ENCODE data around the gene KIF26B.

Gene KIF26B

GRCh38 chr1:245220381-245220985, 65.7 kb downstream of the KIF26B start:
- H3K4me3 Mint-ChIP-seq, result no peak overlapping the region
- H3K27ac Mint-ChIP-seq, result no peak overlapping the region
- peaks cover 1% of the 10 kb centered on the region for H3K4me1 Mint-ChIP-seq (ENCODE audit: low read depth)
- H3K27me3 Mint-ChIP-seq, result no peaks in the 10 kb centered on the region
- H3K36me3 Mint-ChIP-seq, result no peaks in the 10 kb centered on the region
- no peaks in the 10 kb centered on the region for H3K9me3 Mint-ChIP-seq (ENCODE audit: low read depth)

GRCh38 chr1:245221805-245222204, 67.0 kb downstream of the KIF26B start:
- Mint-ChIP-seq H3K27me3 (no peaks in the 10 kb centered on the region), H3K9me3 (ENCODE audit: low read depth) (no peaks in the 10 kb centered on the region), H3K36me3 (no peaks in the 10 kb centered on the region), H3K4me1 (ENCODE audit: low read depth) (no peaks in the 10 kb centered on the region), H3K4me3 (no peak overlapping the region), H3K27ac (no peak overlapping the region)

GRCh38 chr1:245222931-245223595, 68.3 kb downstream of the KIF26B start:
- Mint-ChIP-seq H3K36me3 (no peaks in the 10 kb centered on the region), H3K9me3 (ENCODE audit: low read depth) (no peaks in the 10 kb centered on the region)

GRCh38 chr1:245225322-245226202, 70.8 kb downstream of the KIF26B start:
- Mint-ChIP-seq H3K4me3 (no peak overlapping the region), H3K9me3 (ENCODE audit: low read depth) (no peaks in the 10 kb centered on the region), H3K4me1 (ENCODE audit: low read depth) (no peaks in the 10 kb centered on the region), H3K36me3 (no peaks in the 10 kb centered on the region), H3K27ac (no peak overlapping the region), H3K27me3 (peaks cover 5% of the 10 kb centered on the region)

More at GRCh38 chr1:245222931-245223595, 68.3 kb downstream of the KIF26B start:
- H3K4me3 Mint-ChIP-seq, result no peak overlapping the region
- no peaks in the 10 kb centered on the region for H3K4me1 Mint-ChIP-seq (ENCODE audit: low read depth)
- H3K27me3 Mint-ChIP-seq, result no peaks in the 10 kb centered on the region
- no peak overlapping the region for H3K27ac Mint-ChIP-seq

GRCh38 chr1:245226203-245226499, 71.4 kb downstream of the KIF26B start:
- H3K36me3 Mint-ChIP-seq, result no peaks in the 10 kb centered on the region
- peaks cover 5% of the 10 kb centered on the region for H3K27me3 Mint-ChIP-seq
- H3K4me3 Mint-ChIP-seq, result no peak overlapping the region
- H3K27ac Mint-ChIP-seq, result no peak overlapping the region
- no peaks in the 10 kb centered on the region for H3K4me1 Mint-ChIP-seq (ENCODE audit: low read depth)
- H3K9me3 Mint-ChIP-seq (ENCODE audit: low read depth), result no peaks in the 10 kb centered on the region

GRCh38 chr1:245229051-245229450, 74.3 kb downstream of the KIF26B start:
- no peak overlapping the region for H3K4me3 Mint-ChIP-seq
- H3K9me3 Mint-ChIP-seq (ENCODE audit: low read depth), result no peaks in the 10 kb centered on the region
- peaks cover 5% of the 10 kb centered on the region for H3K27me3 Mint-ChIP-seq

GRCh38 chr1:245232931-245233330, 78.1 kb downstream of the KIF26B start:
- H3K9me3 Mint-ChIP-seq (ENCODE audit: low read depth), result no peaks in the 10 kb centered on the region
- H3K4me3 Mint-ChIP-seq, result no peak overlapping the region
- H3K27me3 Mint-ChIP-seq, result peaks cover 5% of the 10 kb centered on the region
- no peaks in the 10 kb centered on the region for H3K4me1 Mint-ChIP-seq (ENCODE audit: low read depth)
- H3K27ac Mint-ChIP-seq, result no peak overlapping the region
- H3K36me3 Mint-ChIP-seq, result no peaks in the 10 kb centered on the region

More at GRCh38 chr1:245229051-245229450, 74.3 kb downstream of the KIF26B start:
- H3K4me1 Mint-ChIP-seq (ENCODE audit: low read depth), result no peaks in the 10 kb centered on the region
- no peak overlapping the region for H3K27ac Mint-ChIP-seq
- H3K36me3 Mint-ChIP-seq, result no peaks in the 10 kb centered on the region

- no peak overlapping the region for H3K27ac Mint-ChIP-seq
- H3K9me3 Mint-ChIP-seq (ENCODE audit: low read depth), result no peaks in the 10 kb centered on the region
- no peaks in the 10 kb centered on the region for H3K4me1 Mint-ChIP-seq (ENCODE audit: low read depth)
- no peak overlapping the region for H3K4me3 Mint-ChIP-seq
- no peaks in the 10 kb centered on the region for H3K36me3 Mint-ChIP-seq
- peaks cover 3% of the 10 kb centered on the region for H3K27me3 Mint-ChIP-seq
Measured at GRCh38 chr1:245234217-245235081, 79.7 kb downstream of the KIF26B start.

- Mint-ChIP-seq H3K9me3 (ENCODE audit: low read depth) (no peaks in the 10 kb centered on the region), H3K27me3 (peaks cover 3% of the 10 kb centered on the region), H3K4me1 (ENCODE audit: low read depth) (no peaks in the 10 kb centered on the region), H3K4me3 (no peak overlapping the region), H3K36me3 (no peaks in the 10 kb centered on the region), H3K27ac (no peak overlapping the region)
Measured at GRCh38 chr1:245235156-245235555, 80.4 kb downstream of the KIF26B start.

- H3K27ac Mint-ChIP-seq, result no peak overlapping the region
- no peaks in the 10 kb centered on the region for H3K4me1 Mint-ChIP-seq (ENCODE audit: low read depth)
- peaks cover 3% of the 10 kb centered on the region for H3K27me3 Mint-ChIP-seq
- no peaks in the 10 kb centered on the region for H3K9me3 Mint-ChIP-seq (ENCODE audit: low read depth)
- H3K4me3 Mint-ChIP-seq, result no peak overlapping the region
- H3K36me3 Mint-ChIP-seq, result no peaks in the 10 kb centered on the region
Measured at GRCh38 chr1:245240648-245241165, 85.9 kb downstream of the KIF26B start.

- Mint-ChIP-seq H3K4me3 (no peak overlapping the region), H3K36me3 (no peaks in the 10 kb centered on the region), H3K4me1 (ENCODE audit: low read depth) (no peaks in the 10 kb centered on the region), H3K27me3 (peaks cover 3% of the 10 kb centered on the region), H3K27ac (no peak overlapping the region), H3K9me3 (ENCODE audit: low read depth) (no peaks in the 10 kb centered on the region)
Measured at GRCh38 chr1:245241526-245242130, 86.8 kb downstream of the KIF26B start.

- H3K27me3 Mint-ChIP-seq, result peaks cover 3% of the 10 kb centered on the region
- H3K27ac Mint-ChIP-seq, result no peak overlapping the region
- H3K9me3 Mint-ChIP-seq (ENCODE audit: low read depth), result no peaks in the 10 kb centered on the region
- no peaks in the 10 kb centered on the region for H3K36me3 Mint-ChIP-seq
- H3K4me3 Mint-ChIP-seq, result no peak overlapping the region
- no peaks in the 10 kb centered on the region for H3K4me1 Mint-ChIP-seq (ENCODE audit: low read depth)
Measured at GRCh38 chr1:245242989-245243388, 88.2 kb downstream of the KIF26B start.

- Mint-ChIP-seq H3K4me1 (ENCODE audit: low read depth) (no peaks in the 10 kb centered on the region), H3K27ac (no peak overlapping the region), H3K4me3 (no peak overlapping the region)
Measured at GRCh38 chr1:245245021-245245667, 90.4 kb downstream of the KIF26B start.

GRCh38 chr1:245246433-245246832, 91.6 kb downstream of the KIF26B start:
- H3K9me3 Mint-ChIP-seq (ENCODE audit: low read depth), result no peaks in the 10 kb centered on the region
- H3K27me3 Mint-ChIP-seq, result no peaks in the 10 kb centered on the region
- H3K27ac Mint-ChIP-seq, result no peak overlapping the region
- H3K4me3 Mint-ChIP-seq, result no peak overlapping the region
- H3K4me1 Mint-ChIP-seq (ENCODE audit: low read depth), result no peaks in the 10 kb centered on the region
- no peaks in the 10 kb centered on the region for H3K36me3 Mint-ChIP-seq

More at GRCh38 chr1:245245021-245245667, 90.4 kb downstream of the KIF26B start:
- H3K36me3 Mint-ChIP-seq, result no peaks in the 10 kb centered on the region
- H3K9me3 Mint-ChIP-seq (ENCODE audit: low read depth), result no peaks in the 10 kb centered on the region
- H3K27me3 Mint-ChIP-seq, result no peaks in the 10 kb centered on the region
